Measurements from ENCODE around the gene ATP4A.

- TF ChIP-seq CTCF (conservative IDR thresholded peaks at IDR 0.05; ENCODE audit: low read length) = no peak
- TF ChIP-seq EZH2phosphoT487 (IDR thresholded peaks at IDR 0.05; ENCODE audit: borderline replicate concordance) = no peak
These were observed 49.3 kb upstream of the ATP4A start, which contains the start of gene HAUS5 for GRCh38 chr19:35612559-35613321.

Data from Loucy (cell line).